CD4-positive, alpha-beta T cell treated with Interleukin-1 beta for 1 hour (primary cell): ENCODE results near the gene IGLON5.

ENCODE experiments used
- DNase-seq, 2 donors: peaks; one replicate each; pipeline ENCODE4 v3.0.0-alpha.2; 2020 to 2022

IGLON5 gene

DNA sequence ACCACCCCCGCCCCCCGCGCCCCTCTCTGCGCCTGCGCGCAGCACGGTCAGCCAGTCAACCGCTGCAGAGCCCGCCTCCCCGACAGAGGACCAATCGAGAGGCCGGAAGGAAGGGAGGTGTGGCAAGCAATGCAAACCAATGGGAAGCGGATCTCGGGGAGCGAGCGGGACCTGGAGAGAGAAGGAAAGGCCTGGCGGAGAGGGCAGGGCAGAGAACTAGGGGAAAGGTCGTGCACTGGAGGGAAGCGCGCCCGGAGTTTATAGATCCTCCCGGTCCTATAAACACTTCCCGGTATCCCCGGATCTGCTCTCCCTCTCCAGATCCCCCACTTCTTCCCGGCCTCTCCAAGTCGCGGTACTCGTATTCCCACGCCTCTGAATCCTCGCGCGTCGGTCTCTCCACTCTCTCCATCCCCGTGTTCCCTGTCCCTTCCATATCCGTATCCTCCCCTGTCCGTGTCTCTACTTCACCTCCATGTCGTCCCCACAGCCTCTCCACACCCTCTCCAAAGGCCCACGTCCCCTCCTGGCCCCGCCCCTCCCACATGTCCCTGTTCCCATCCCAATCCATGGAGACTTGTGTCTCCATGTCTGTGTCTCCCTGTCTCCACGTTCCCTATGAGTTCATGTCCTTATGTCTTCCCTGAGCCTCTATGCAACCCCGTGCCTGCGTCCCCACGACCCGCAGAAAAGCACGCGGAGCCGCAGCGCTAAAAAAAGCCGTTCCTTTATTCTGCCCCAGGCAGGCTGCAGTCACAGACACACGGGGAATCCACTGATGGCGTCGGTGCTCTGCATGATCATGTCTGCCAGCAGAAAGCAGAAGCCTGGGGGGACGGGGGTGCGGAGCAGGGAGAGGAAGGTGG is 55.2 kb downstream of the IGLON5 start:
- peak; percentile 94 to 95 for DNase-seq

DNA sequence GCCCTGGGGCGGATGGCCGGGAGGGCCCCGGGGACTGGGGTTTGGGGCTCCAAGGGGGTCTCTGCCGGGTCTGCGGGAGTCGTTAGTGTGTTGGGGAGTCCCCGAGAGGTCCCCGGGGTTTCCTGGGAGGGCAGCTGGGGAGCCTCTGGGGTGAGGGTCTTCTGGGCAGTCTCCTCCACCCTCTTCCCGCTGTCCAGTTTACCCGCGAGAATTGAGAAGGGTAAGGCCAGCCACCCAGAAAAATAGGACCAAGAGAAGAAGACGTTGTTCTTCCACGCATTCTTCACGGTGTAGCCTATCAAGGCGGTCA is 55.8 kb downstream of the IGLON5 start:
- DNase-seq: no peak

DNA sequence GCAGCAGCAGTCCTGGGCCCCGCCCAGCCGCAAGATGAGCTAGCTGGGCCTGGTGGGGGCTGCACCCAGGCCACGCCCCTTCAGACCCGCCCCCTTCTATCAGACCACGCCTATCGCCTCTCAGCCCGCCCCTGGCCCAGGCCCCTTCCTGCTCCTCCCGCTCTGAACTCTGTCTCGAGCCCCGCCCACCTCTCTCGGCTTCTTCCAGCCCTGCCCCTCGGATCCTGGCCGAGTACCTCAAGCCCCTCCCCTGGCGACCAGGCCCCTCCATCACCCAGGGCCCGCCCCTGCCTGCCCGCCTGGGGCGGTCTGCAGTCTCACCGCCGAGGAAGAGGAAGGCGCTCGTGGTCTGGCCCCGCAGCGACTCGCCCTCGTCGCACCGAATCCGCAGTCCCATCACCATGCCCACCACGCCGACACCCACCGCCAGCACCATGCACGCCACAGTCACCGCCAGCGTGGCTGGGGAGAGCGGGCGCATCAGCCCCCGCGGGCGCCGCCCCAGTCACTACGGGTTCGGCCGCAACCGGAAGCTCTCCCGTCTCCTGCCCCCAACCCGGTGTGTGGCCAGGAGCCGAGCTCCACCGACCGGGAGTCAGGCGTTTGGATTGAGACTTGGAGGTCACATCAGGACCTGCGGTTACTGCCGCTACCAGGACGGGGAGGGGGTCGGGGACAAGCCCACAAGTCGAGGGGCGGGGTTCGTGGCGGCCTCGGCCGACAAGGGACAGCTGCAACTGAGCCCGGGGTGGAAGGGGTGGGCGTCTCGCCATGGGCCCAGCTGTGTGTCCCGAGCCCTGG is 56.3 kb downstream of the IGLON5 start:
- peak; percentile 97 for DNase-seq

DNA sequence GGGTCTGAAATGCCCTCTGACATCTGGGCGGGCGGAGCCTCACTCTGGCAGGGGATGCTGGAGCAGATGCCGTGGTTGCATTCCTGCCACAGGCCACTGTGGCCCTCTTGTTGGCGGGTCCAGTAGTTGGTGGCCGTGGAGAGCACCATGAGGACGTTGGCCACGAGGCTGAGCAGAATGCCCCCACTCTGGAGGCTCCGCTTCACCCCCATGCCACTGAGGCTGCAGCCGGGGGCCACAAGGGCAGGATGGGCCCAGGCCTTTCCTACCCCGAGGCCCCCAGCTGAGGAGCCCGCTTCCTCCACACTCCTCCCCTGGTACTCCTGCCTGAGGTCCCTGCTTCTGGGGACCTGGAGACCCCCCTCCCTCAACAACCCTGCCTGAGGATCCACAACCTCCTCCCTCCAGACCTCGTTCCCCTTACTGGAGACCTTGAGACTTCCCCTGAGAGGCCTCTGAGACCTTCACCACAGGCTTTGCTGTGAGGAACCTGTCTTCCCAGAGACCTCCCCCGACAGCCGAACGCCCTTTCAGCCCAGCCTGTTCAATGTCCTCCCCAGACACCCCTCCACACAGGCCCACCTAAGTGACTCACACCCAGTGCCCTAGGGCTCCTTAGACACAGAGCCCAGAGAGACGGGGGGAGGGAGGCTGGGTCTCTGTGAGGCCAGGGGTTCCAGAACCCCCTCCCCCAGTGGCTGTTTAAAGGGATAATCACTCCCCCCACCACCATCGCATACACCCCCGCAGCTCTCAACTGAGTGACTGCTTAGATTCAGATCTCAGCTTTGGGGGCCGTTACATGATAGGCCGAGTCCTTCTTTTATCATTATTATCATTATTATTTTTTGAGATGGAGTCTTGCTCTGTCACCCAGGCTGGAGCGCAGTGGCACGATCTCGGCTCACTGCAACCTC is 57.2 kb downstream of the IGLON5 start, which contains the start of gene CLDND2:
CLDND2 (minus strand) TSS at position 638 of the 917 bp plus-strand sequence; CDS start at position 212, 426 bp downstream.
- DNase-seq: peak in 1 of 2 donors; percentile 36

DNA sequence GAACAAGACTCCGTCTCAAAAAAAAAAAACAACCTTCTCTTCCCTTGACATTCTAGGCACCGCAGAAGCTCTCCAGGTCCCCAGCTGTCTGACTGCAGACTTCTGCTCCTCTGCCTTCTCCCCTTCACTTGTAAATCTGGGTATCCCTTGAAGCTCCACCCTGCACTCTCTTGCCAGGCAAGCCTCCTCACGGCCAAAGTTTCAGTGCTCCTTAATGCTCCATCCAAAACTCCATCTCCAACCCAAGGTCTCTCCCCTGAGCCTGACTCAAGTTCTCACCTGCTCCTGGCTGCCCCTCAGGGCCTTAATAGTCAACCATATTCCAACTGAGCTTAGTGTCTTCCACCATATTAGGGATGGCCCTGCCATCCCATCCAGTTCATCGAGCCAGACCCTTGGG is 58.8 kb downstream of the IGLON5 start:
- DNase-seq: no peak

DNA sequence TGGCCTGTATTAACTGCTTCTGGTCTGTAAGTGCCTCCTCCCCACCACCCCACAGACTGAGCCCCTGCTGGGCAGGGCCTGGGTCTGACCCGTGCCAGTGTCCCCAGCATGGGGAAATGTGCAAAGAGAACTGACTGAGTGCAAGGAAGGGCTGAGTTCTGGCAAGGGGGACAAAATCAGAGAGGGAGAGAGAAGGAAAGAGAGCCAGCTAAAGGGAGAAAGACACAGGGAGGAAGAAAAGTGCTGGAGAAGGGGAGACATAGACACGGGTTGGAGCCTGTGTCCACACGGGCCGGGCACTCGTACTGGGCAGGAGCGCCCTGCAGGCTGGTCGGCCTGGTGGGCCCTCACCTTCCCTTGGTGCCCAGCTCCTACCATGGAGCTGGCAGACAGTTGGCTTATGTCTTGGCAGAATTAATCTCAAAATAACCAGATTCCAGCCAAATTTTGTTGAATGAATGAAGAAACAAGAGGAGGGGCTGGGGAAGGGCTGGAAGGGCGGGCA is 59.8 kb downstream of the IGLON5 start:
- no peak for DNase-seq

DNA sequence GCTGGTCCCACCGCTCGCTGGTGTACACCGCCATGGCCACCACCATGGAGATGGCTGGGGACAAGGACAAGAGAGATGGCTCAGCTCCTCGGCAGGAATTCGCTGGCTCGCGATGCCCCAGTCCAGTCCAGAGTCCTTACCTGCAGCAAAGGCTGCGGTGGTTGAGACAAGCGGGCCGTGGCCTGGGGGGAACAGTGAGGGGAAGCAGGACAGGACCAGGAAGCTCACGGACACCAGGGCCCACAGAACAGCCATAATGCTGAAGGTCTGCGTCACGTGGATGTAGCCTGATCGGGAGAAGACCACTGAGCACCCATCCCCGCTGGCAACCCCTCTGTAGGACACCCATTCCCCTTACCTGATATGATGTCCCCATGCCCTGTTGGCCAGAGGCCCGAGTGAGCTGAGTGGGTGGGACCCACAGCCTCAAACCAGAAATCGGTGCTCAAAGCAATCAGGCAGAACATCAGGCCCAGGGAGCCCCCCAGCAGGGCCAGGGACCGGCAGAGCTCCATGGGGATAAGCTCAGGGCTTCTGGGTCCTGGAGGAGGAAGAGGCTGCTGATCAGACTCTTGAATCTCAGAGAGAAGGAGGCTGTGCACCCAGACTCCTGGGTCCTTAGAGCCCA is 60.7 kb downstream of the IGLON5 start:
- DNase-seq: no peak

DNA sequence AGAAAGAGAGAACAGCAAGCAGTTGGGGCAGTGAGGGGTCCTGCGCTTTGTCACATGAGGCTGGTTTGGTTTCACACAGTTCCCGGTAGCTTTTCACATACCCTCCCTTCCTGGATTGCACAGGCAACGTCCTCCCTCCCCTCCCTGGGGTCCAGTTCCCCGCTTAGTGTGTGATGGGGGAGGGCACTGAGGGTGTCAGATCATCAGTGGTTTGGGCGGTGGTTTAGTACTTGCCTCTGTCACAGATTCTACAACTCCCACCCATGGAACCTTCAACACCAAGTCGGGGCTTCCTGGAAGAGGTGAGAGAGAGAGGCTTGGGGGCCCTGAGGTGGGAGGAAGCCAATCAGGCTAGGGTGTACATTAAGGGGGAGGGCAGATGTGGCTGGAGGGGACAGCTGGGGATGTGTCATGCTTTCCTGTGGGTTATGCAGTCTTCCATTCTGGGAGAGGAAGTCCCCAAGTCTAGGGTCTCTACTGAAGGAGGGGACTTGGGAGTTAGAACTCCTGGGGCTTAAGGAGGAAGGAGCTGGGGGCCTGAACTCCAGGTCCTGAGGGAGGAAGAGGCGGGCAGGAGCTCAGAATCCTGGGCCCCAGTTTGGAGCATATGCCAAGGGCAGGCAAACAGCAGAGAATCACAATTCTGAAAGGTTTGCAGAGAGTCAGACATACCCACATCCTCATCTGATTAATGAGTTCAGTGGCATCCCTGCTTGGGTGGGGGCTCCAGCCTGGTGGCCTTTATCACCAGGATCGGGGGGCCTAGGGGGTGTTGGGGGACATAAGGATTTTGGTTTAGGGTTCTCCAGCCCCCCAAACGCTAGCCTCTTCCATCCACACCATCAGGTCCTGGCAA is 61.4 kb downstream of the IGLON5 start, which contains the start of gene NKG7:
NKG7 (minus strand) TSS at position 6 of the 856 bp plus-strand sequence. CDS start 119 bp downstream, outside the sequence.
- peak; percentile 78 to 82 for DNase-seq

DNA sequence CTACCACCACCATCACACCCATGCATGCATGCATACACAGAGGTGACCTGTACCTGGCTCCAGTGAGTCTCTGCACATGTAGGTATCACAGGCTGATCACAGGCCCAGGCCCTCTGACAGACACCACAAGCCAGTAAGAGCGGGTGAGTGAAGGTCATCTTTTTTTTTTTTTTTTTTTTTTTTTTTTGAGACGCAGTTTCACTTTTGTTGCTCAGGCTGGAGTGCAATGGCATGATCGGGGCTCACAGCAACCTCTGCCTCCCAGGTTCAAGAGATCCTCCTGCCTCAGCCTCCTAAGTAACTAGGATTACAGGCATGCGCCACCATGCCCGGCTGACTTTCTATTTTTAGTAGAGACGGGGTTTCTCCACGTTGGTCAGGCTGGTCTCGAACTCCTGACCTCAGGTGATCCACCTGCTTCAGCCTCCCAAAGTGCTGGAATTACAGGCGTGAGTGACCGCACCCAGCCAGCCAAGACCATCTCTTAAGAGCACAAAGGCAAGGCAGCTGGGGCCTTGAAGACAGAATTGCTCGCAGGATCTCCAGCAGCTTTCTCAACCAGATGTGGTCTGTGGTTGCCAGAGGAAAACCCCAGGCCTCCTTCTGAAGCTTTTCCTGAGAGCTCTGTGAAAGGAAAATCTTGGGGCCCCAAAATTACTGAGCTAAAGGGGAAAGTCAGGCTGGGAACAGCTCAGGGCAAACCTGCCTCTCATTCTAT is 64.2 kb downstream of the IGLON5 start:
- DNase-seq: peak; percentile 15 to 41

DNA sequence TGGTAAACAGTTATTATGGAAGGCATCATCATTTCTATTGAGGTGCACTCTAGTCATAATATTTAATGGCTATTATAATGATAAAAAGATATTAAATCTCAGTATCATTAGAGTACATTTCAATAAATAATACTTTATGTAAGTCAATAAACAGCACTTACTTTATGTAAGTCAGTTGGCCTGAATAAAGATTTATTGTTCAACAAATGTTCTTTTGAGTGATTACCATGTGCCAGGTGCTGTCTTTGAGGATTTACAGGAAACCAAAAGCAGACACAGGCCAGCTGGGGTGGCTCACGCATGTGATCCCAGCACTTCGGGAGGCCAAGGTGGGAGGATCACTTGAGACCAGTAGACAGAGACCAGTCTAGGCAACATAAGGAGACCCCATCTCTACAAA is 66.0 kb downstream of the IGLON5 start:
- DNase-seq: no peak

DNA sequence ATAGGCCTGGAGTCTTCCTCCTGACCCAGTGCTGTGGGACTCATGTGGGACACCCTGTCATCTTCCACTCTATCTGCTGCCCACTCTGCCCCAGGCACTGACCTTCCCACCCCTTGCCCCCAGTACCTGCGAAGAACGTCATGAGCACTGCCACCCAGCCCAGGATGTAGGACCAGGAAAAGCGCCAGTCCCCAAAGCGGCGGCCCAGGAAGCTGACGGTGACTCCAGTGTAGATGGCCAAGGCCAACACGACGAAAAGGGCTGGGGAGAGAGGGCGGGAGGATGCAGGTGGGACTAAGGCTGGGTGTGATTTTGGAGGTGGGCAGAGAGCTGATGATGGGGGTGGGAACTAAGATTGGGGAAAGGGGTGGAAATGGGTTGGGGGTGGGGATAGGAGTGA is 68.9 kb downstream of the IGLON5 start:
- no peak for DNase-seq
